ENCODE results near the gene CRB1. TPM values are rescaled to one million over a fixed set of nuclear protein-coding genes. Genes with fewer than 3 reads are reported as not detected.

Gene CRB1
- total RNA-seq, 2 donors from 2014 or later, result not detected

DNA sequence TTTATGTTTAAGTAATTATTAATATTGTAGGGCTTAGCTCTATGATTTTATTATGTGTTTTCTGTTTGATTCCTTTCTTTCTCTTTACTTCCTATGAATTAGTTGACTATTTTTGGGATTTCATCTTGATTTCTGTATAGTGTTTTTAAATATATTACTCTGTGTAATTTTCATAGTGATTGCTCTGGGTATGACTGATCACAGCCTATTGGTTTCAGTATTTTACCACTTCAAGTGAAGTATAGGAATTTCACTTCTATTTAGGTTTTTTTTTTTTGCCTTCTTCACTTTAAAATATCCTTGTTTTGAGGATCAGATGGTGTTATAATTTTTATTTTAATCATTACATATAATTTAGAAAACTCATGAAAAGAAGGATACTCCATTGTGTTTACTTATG lies 94.8 kb downstream of the CRB1 start:
- Mint-ChIP-seq H3K27me3 (ENCODE audit: insufficient read depth) (no peaks in the 10 kb centered on the region), H3K4me3 (no peak overlapping the region), H3K9me3 (no peaks in the 10 kb centered on the region), H3K36me3 (ENCODE audit: low read depth) (no peaks in the 10 kb centered on the region), H3K27ac (no peak overlapping the region), H3K4me1 (peaks cover 4% of the 10 kb centered on the region)
- Histone ChIP-seq H3K9ac (ENCODE audit: extremely low read depth, low read length, poor library complexity, severe bottlenecking) (no peak overlapping the region), H3K36me3 (ENCODE audit: control insufficient read depth, insufficient read depth, low read length) (no peaks in the 10 kb centered on the region), H3K9me3 (ENCODE audit: control insufficient read depth, low read length) (no peaks in the 10 kb centered on the region), H3K27ac (ENCODE audit: low read depth, low read length) (no peak overlapping the region), H3K4me3 (ENCODE audit: low read length) (no peak overlapping the region), H3K27me3 (ENCODE audit: control insufficient read depth, insufficient read depth, low read length, poor library complexity, severe bottlenecking) (no peaks in the 10 kb centered on the region), H3K4me1 (ENCODE audit: control insufficient read depth, insufficient read depth, low read length) (no peaks in the 10 kb centered on the region)
- no peak for DNase-seq
- TF ChIP-seq, protein P1, sequence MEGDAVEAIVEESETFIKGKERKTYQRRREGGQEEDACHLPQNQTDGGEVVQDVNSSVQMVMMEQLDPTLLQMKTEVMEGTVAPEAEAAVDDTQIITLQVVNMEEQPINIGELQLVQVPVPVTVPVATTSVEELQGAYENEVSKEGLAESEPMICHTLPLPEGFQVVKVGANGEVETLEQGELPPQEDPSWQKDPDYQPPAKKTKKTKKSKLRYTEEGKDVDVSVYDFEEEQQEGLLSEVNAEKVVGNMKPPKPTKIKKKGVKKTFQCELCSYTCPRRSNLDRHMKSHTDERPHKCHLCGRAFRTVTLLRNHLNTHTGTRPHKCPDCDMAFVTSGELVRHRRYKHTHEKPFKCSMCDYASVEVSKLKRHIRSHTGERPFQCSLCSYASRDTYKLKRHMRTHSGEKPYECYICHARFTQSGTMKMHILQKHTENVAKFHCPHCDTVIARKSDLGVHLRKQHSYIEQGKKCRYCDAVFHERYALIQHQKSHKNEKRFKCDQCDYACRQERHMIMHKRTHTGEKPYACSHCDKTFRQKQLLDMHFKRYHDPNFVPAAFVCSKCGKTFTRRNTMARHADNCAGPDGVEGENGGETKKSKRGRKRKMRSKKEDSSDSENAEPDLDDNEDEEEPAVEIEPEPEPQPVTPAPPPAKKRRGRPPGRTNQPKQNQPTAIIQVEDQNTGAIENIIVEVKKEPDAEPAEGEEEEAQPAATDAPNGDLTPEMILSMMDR (conservative IDR thresholded peaks at IDR 0.05), result no peak

DNA sequence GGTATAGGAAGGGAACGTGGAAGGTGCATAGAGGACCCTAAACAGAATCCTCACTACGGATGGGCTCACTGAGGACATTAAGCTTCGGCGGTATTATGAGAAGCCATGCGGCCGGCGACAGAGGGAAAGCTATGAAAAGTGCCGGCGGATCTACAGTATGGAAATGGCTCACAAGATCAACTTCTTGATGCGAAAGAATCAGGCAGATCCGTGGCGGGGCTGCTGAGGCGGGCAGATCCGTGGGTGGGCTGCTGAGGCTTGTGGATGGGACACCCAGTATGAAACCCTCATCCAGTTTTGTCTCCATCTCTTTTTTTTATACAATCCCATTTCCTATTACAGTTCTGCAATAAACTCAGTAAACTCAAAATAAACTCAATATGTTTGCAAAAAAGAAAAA lies 95.8 kb downstream of the CRB1 start:
- Mint-ChIP-seq H3K4me1 (peaks cover 4% of the 10 kb centered on the region), H3K4me3 (no peak overlapping the region), H3K27me3 (ENCODE audit: insufficient read depth) (no peaks in the 10 kb centered on the region), H3K9me3 (no peaks in the 10 kb centered on the region), H3K27ac (no peak overlapping the region), H3K36me3 (ENCODE audit: low read depth) (no peaks in the 10 kb centered on the region)
- 93 to 95% methylated on average over 9 to 14 of the region's 14 CpGs for WGBS, 2 experiments (ENCODE audit: insufficient coverage in 1 of 2, insufficient read length in 1 of 2)
- TF ChIP-seq, protein P1 (conservative IDR thresholded peaks at IDR 0.05), result no peak
- H3K9me3 ChIP-seq (ENCODE audit: control insufficient read depth, low read length), result no peaks in the 10 kb centered on the region
- H3K9ac ChIP-seq (ENCODE audit: extremely low read depth, low read length, poor library complexity, severe bottlenecking), result no peak overlapping the region
- H3K36me3 ChIP-seq (ENCODE audit: control insufficient read depth, insufficient read depth, low read length), result no peaks in the 10 kb centered on the region
- H3K27ac ChIP-seq (ENCODE audit: low read depth, low read length), result no peak overlapping the region
- H3K27me3 ChIP-seq (ENCODE audit: control insufficient read depth, insufficient read depth, low read length, poor library complexity, severe bottlenecking), result no peaks in the 10 kb centered on the region
- no peaks in the 10 kb centered on the region for H3K4me1 ChIP-seq (ENCODE audit: control insufficient read depth, insufficient read depth, low read length)
- no peak overlapping the region for H3K4me3 ChIP-seq (ENCODE audit: low read length)
- no peak for DNase-seq

DNA sequence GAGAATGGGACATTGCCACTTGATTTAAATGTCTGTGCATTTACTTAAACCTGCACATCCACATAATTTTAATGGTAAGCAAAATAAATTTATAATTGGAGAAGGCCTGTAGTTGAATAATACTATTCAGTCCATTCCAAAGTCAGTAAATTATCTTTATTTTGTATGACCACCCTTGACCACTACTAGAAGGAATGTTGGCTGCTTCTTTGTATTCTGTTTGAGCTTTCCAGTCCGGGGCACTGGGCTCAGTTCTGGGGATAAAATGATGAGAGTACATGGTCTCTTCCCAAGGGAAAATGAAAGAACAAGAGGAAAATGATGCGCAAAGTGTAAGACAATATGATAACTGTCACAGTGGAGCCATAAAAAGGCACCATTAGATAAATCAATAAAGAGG lies 98.9 kb downstream of the CRB1 start:
- Histone ChIP-seq H3K27ac (ENCODE audit: low read depth, low read length) (no peak overlapping the region), H3K27me3 (ENCODE audit: control insufficient read depth, insufficient read depth, low read length, poor library complexity, severe bottlenecking) (no peaks in the 10 kb centered on the region), H3K36me3 (ENCODE audit: control insufficient read depth, insufficient read depth, low read length) (no peaks in the 10 kb centered on the region), H3K4me1 (ENCODE audit: control insufficient read depth, insufficient read depth, low read length) (no peaks in the 10 kb centered on the region), H3K9ac (ENCODE audit: extremely low read depth, low read length, poor library complexity, severe bottlenecking) (no peak overlapping the region), H3K9me3 (ENCODE audit: control insufficient read depth, low read length) (no peaks in the 10 kb centered on the region), H3K4me3 (ENCODE audit: low read length) (no peak overlapping the region)
- no peaks in the 10 kb centered on the region for H3K27me3 Mint-ChIP-seq (ENCODE audit: insufficient read depth)
- no peak overlapping the region for H3K27ac Mint-ChIP-seq
- 90 to 94% methylated on average over 2 of the region's 2 CpGs for WGBS, 2 experiments (ENCODE audit: insufficient coverage in 1 of 2, insufficient read length in 1 of 2)
- TF ChIP-seq, protein P1 (conservative IDR thresholded peaks at IDR 0.05), result no peak
- no peak for DNase-seq
- no peaks in the 10 kb centered on the region for H3K36me3 Mint-ChIP-seq (ENCODE audit: low read depth)
- H3K4me3 Mint-ChIP-seq, result no peak overlapping the region
- H3K4me1 Mint-ChIP-seq, result peaks cover 4% of the 10 kb centered on the region
- H3K9me3 Mint-ChIP-seq, result no peaks in the 10 kb centered on the region
